Spleen (tissue), 13 donors: ENCODE measurements around the gene MYL3. TPM values are rescaled to one million over a fixed set of nuclear protein-coding genes. Genes with fewer than 3 reads are reported as not detected.
A peak's percentile ranks its signal among the peaks of the same experiment; 100 is the strongest.
"Not testable (repeated sequence)": the region's sequence is repeated elsewhere in the genome, so short reads cannot be mapped to it uniquely, and the experiment has no call there.

Experiments used
- DNase-seq: peaks from one replicate; pipeline ENCODE4 v3.0.0-alpha.2; 2020
- H3K27ac ChIP-seq, 8 donors: fragments of 200-600 bp; sonication (generic) in 7 of 8; 1 replicate in 4 of 8; 2 replicates in 4 of 8; pipeline versions ENCODE4 v1.5.0 to v1.8.0; 2016 to 2021; ENCODE audit warnings: inconsistent platforms in 4 of 8, mild to moderate bottlenecking in 4 of 8, moderate library complexity in 1 of 8
- H3K27me3 ChIP-seq, 7 donors: fragments of 200-600 bp; sonication (generic) in 6 of 7; replicated peaks in 1 of 7; 1 replicate in 4 of 7; 2 replicates in 3 of 7; pipeline versions ENCODE4 v1.5.0 to v1.8.0; 2016 to 2021; ENCODE audit warnings: inconsistent platforms in 3 of 7, mild to moderate bottlenecking in 1 of 7
- H3K36me3 ChIP-seq, 6 donors: fragments of 200-600 bp; sonication (generic) in 5 of 6; 1 replicate in 4 of 6; 2 replicates in 2 of 6; pipeline versions ENCODE4 v1.5.0 to v1.8.0; 2016 to 2021; ENCODE audit warnings: inconsistent platforms in 2 of 6
- H3K4me1 ChIP-seq, 6 donors: fragments of 200-600 bp; sonication (generic) in 5 of 6; 1 replicate in 3 of 6; 2 replicates in 3 of 6; pipeline versions ENCODE4 v1.5.0 to v1.8.0; 2016 to 2021; ENCODE audit warnings: inconsistent platforms in 3 of 6
- H3K4me3 ChIP-seq, 8 donors: fragments of 200-600 bp; sonication (generic) in 7 of 8; 1 replicate in 4 of 8; 2 replicates in 4 of 8; pipeline versions ENCODE4 v1.5.0 to v1.8.0; 2016 to 2021; ENCODE audit warnings: inconsistent platforms in 4 of 8, mild to moderate bottlenecking in 4 of 8, moderate library complexity in 2 of 8
- H3K9me3 ChIP-seq, 8 donors: fragments of 200-600 bp; sonication (generic) in 7 of 8; 1 replicate in 4 of 8; 2 replicates in 4 of 8; pipeline versions ENCODE4 v1.5.0 to v1.8.0; 2016 to 2021; ENCODE audit warnings: inconsistent platforms in 4 of 8
- CTCF ChIP-seq, 11 experiments: fragments of 200-600 bp in 7 of 11; fragments of 450-650 bp in 4 of 11; sonication (generic) in 4 of 11; IDR thresholded peaks in 8 of 11; conservative IDR thresholded peaks in 3 of 11; 1 replicate in 7 of 11; 2 replicates in 4 of 11; pipeline versions ENCODE4 v1.4.0 to v1.8.0; 2016 to 2021; ENCODE audit warnings: antibody characterized with exemption in 11 of 11, inconsistent platforms in 4 of 11, mild to moderate bottlenecking in 1 of 11
- POLR2A ChIP-seq, 3 donors: fragments of 450-650 bp; IDR thresholded peaks; one replicate each; pipeline ENCODE4 v1.5.1; 2017; ENCODE audit warnings: antibody characterized with exemption in 3 of 3, mild to moderate bottlenecking in 1 of 3
- POLR2AphosphoS5 ChIP-seq, 3 donors: sonication (generic); formaldehyde crosslinking; IDR thresholded peaks; one replicate each; pipeline ENCODE4 v1.5.1; 2017; ENCODE audit warnings: antibody characterized with exemption in 3 of 3
- WGBS, 5 donors: extraction: QIAGEN DNeasy Blood & Tissue Kit in 3 of 5; methylation state at CpG; one replicate each; pipeline versions ENCODE4 v1.1.5 to v1.1.7; 2013 to 2018; 5-methylcytosine and 5-hydroxymethylcytosine counted together
- intact Hi-C: fragments of 100-400 bp; cut with DNase I; formaldehyde crosslinking; loops from one replicate; pipeline ENCODE4 v1.15.0; 2023; ENCODE audit warnings: low total_unique reads
- long read RNA-seq, 2 donors: transcript quantifications; one replicate each; lab custom pipeline, GENCODE V29; 2026
- polyA plus RNA-seq, 3 donors: library from polyadenylated mRNA; stranded (reverse); fragments of 200-250 nt; gene quantifications; one replicate each; pipeline ENCODE4 v1.2.1, GENCODE V29; 2013
- total RNA-seq, 7 donors: library from RNA; depleted of rRNA in 3 of 7; stranded (reverse); fragments of >200 nt in 3 of 7; fragmentation: NEBNext Ultra II Directional in 4 of 7; extraction: Animal tissue kit (Norgen Biotek cat#: 25700) in 4 of 7; gene quantifications; one replicate each; pipeline versions ENCODE4 v1.1.0 to v1.2.1, GENCODE V29; 2016 to 2021
- donor health status: healthy with polysubstance abuse.
- donor health status: DM: no; HTN: no; CAD: no; lungs with moderate emphysema.
- donor health status: DM: no; HTN: no; CAD: no.
- donor health status: Bipolar disorder and iron deficiency.
- donor health status: healthy.
- donor health status: DM: no; HTN: no; CAD: no.
- donor health status: DM: yes; HTN: yes; CAD: no.

The MYL3 gene
- 10 to 100 TPM in 2 of 7 donors, 1 to 10 TPM in 5; 1.9 to 16.2 (median 7.3) TPM for total RNA-seq
- polyA plus RNA-seq, result 1 to 10 TPM; 2.6 to 6.7 (median 5.3) TPM
- long read RNA-seq, donor 1, result 0 reads
- long read RNA-seq, donor 2, partial matches to known transcripts, result 13 of 13 reads
- long read RNA-seq, donor 2, other reads (novel, unspliced or antisense), result 0 of 13 reads

GRCh38 chr3:46863261-46863782 lies at the start of gene MYL3:
Gene MYL3, minus strand, starts transcription at chr3:46863444. Its CDS starts 54 bp downstream, at chr3:46863390.
- H3K36me3 ChIP-seq, result no peaks in the 10 kb centered on the region
- peak; percentile 24 for DNase-seq
- TF ChIP-seq CTCF (IDR thresholded peaks at IDR 0.05 in 8 of 11, conservative IDR thresholded peaks at IDR 0.05 in 3 of 11), result no peak
- TF ChIP-seq POLR2A (IDR thresholded peaks at IDR 0.05), result no peak
- H3K27me3 ChIP-seq, result peaks cover 0 to 13% (median 0%) of the 10 kb centered on the region in 7 donors
- H3K4me3 ChIP-seq, result no peak within 1 kb of the TSS
- H3K9me3 ChIP-seq, result no peaks in the 10 kb centered on the region
- intact Hi-C loops, result no loop called here
- 82 to 91% (median 89%) methylated on average over 6 to 7 of the region's 7 CpGs for WGBS, 5 donors
- peak within 1 kb of the TSS in 2 of 8 donors; percentile 59 to 60 for H3K27ac ChIP-seq
- peaks cover 0 to 53% (median 21%) of the 10 kb centered on the region in 6 donors for H3K4me1 ChIP-seq

- H3K4me1 ChIP-seq, result peaks cover 3 to 29% (median 19%) of the 10 kb centered on the region in 6 donors
- no peak overlapping the region for H3K4me3 ChIP-seq
- DNase-seq, result peak; percentile 7
- intact Hi-C loops, result no loop called here
- peaks cover 0 to 30% (median 13%) of the 10 kb centered on the region in 6 donors for H3K36me3 ChIP-seq
- no peak overlapping the region for H3K27ac ChIP-seq
- H3K9me3 ChIP-seq, result peaks cover 0 to 8% (median 0%) of the 10 kb centered on the region in 8 donors
- WGBS, 5 donors, result 90 to 94% (median 93%) methylated on average over 3 of the region's 3 CpGs
- TF ChIP-seq CTCF (IDR thresholded peaks at IDR 0.05 in 8 of 11, conservative IDR thresholded peaks at IDR 0.05 in 3 of 11) (no peak), POLR2A (IDR thresholded peaks at IDR 0.05) (no peak), POLR2AphosphoS5 (IDR thresholded peaks at IDR 0.05) (no peak)
- H3K27me3 ChIP-seq, result no peaks in the 10 kb centered on the region
Observed at GRCh38 chr3:46912986-46913385, 49.7 kb upstream of the MYL3 start.

GRCh38 chr3:46910914-46911313 lies 47.7 kb upstream of the MYL3 start:
- H3K4me3 ChIP-seq, H3K9me3 ChIP-seq, H3K27ac ChIP-seq, H3K36me3 ChIP-seq, intact Hi-C loops, H3K27me3 ChIP-seq: not testable (repeated sequence)
- H3K4me1 ChIP-seq, result peaks cover 3 to 29% (median 19%) of the 10 kb centered on the region in 6 donors
- 90 to 94% (median 91%) methylated on average over 9 to 10 of the region's 10 CpGs for WGBS, 5 donors
- DNase-seq, result peak; percentile 38

GRCh38 chr3:46910166-46910760 lies 47.0 kb upstream of the MYL3 start:
- peak; percentile 59 for DNase-seq
- intact Hi-C loops, result no loop called here
- TF ChIP-seq POLR2AphosphoS5 (IDR thresholded peaks at IDR 0.05), result no peak
- TF ChIP-seq POLR2A (IDR thresholded peaks at IDR 0.05), result no peak
- TF ChIP-seq CTCF (IDR thresholded peaks at IDR 0.05 in 8 of 11, conservative IDR thresholded peaks at IDR 0.05 in 3 of 11), result no peak
- peaks cover 3 to 29% (median 19%) of the 10 kb centered on the region in 6 donors for H3K4me1 ChIP-seq
- WGBS, 5 donors, result 75 to 93% (median 88%) methylated on average over 6 of the region's 6 CpGs
- no peaks in the 10 kb centered on the region for H3K9me3 ChIP-seq
- H3K4me3 ChIP-seq, result no peak overlapping the region
- no peak overlapping the region for H3K27ac ChIP-seq
- H3K36me3 ChIP-seq, result peaks cover 0 to 3% (median 0%) of the 10 kb centered on the region in 6 donors
- no peaks in the 10 kb centered on the region for H3K27me3 ChIP-seq
